ENCODE measurements around the gene BRD1. TPM values are rescaled to one million over a fixed set of nuclear protein-coding genes. Genes with fewer than 3 reads are reported as not detected.
"Not testable (repeated sequence)": the region's sequence is repeated elsewhere in the genome, so short reads cannot be mapped to it uniquely, and the experiment has no call there.

The BRD1 gene
- total RNA-seq, 1 experiment from 2014 or later: 28.2 TPM

- H3K4me1 ChIP-seq (replicated peaks): no peaks in the 10 kb centered on the region
- peaks cover 62% of the 10 kb centered on the region for H3K36me3 ChIP-seq
- no peak for DNase-seq (ENCODE audit: low read depth in 1 of 2, low spot score in 2 of 2)
- H3K9me3 ChIP-seq (replicated peaks): no peaks in the 10 kb centered on the region
- H3K4me3 ChIP-seq: no peak overlapping the region
- H3K27ac ChIP-seq: no peak overlapping the region
- H3K27me3 ChIP-seq (replicated peaks): no peaks in the 10 kb centered on the region
Measured at GRCh38 chr22:49784630-49784971, 43.1 kb downstream of the BRD1 start.

- H3K4me3 ChIP-seq: no peak overlapping the region
- H3K27me3 ChIP-seq (replicated peaks): no peaks in the 10 kb centered on the region
- H3K27ac ChIP-seq: no peak overlapping the region
- H3K36me3 ChIP-seq: peaks cover 62% of the 10 kb centered on the region
- no peak for DNase-seq (ENCODE audit: low read depth in 1 of 2, low spot score in 2 of 2)
- no peaks in the 10 kb centered on the region for H3K9me3 ChIP-seq (replicated peaks)
- no peaks in the 10 kb centered on the region for H3K4me1 ChIP-seq (replicated peaks)
Measured at GRCh38 chr22:49783926-49784629, 43.6 kb downstream of the BRD1 start.

- Histone ChIP-seq H3K9me3 (replicated peaks) (no peaks in the 10 kb centered on the region), H3K4me1 (replicated peaks) (no peaks in the 10 kb centered on the region), H3K27ac (no peak overlapping the region), H3K4me3 (no peak overlapping the region), H3K27me3 (replicated peaks) (no peaks in the 10 kb centered on the region), H3K36me3 (peaks cover 64% of the 10 kb centered on the region)
- no peak for DNase-seq (ENCODE audit: low read depth in 1 of 2, low spot score in 2 of 2)
Measured at GRCh38 chr22:49783036-49783746, 44.5 kb downstream of the BRD1 start.

- not testable (repeated sequence) for H3K27ac ChIP-seq; H3K4me1 ChIP-seq (replicated peaks); H3K27me3 ChIP-seq (replicated peaks); DNase-seq (ENCODE audit: low read depth in 1 of 2, low spot score in 2 of 2); H3K9me3 ChIP-seq (replicated peaks); H3K4me3 ChIP-seq
- H3K36me3 ChIP-seq: peaks cover 66% of the 10 kb centered on the region
Measured at GRCh38 chr22:49781886-49782285, 45.8 kb downstream of the BRD1 start.

- DNase-seq (ENCODE audit: low read depth in 1 of 2, low spot score in 2 of 2): no peak
- Histone ChIP-seq H3K9me3 (replicated peaks) (no peaks in the 10 kb centered on the region), H3K27me3 (replicated peaks) (no peaks in the 10 kb centered on the region), H3K27ac (no peak overlapping the region), H3K4me1 (replicated peaks) (no peaks in the 10 kb centered on the region), H3K36me3 (peaks cover 66% of the 10 kb centered on the region), H3K4me3 (no peak overlapping the region)
Measured at GRCh38 chr22:49781289-49781782, 46.3 kb downstream of the BRD1 start.

GRCh38 chr22:49780698-49781288 is 46.9 kb downstream of the BRD1 start:
- Histone ChIP-seq H3K4me1 (replicated peaks) (no peaks in the 10 kb centered on the region), H3K27ac (no peak overlapping the region), H3K4me3 (no peak overlapping the region), H3K36me3 (peaks cover 68% of the 10 kb centered on the region), H3K27me3 (replicated peaks) (no peaks in the 10 kb centered on the region), H3K9me3 (replicated peaks) (no peaks in the 10 kb centered on the region)
- no peak for DNase-seq (ENCODE audit: low read depth in 1 of 2, low spot score in 2 of 2)

GRCh38 chr22:49779853-49780697 is 47.6 kb downstream of the BRD1 start:
- Histone ChIP-seq H3K9me3 (replicated peaks) (no peaks in the 10 kb centered on the region), H3K36me3 (peaks cover 65% of the 10 kb centered on the region), H3K27ac (no peak overlapping the region), H3K4me3 (no peak overlapping the region), H3K27me3 (replicated peaks) (no peaks in the 10 kb centered on the region), H3K4me1 (replicated peaks) (no peaks in the 10 kb centered on the region)
- DNase-seq (ENCODE audit: low read depth in 1 of 2, low spot score in 2 of 2): no peak

- Histone ChIP-seq H3K9me3 (replicated peaks) (no peaks in the 10 kb centered on the region), H3K36me3 (peaks cover 65% of the 10 kb centered on the region), H3K27ac (no peak overlapping the region), H3K4me3 (no peak overlapping the region), H3K27me3 (replicated peaks) (no peaks in the 10 kb centered on the region), H3K4me1 (replicated peaks) (no peaks in the 10 kb centered on the region)
- no peak for DNase-seq (ENCODE audit: low read depth in 1 of 2, low spot score in 2 of 2)
Measured at GRCh38 chr22:49779211-49779610, 48.5 kb downstream of the BRD1 start.

- no peak overlapping the region for H3K27ac ChIP-seq
- no peaks in the 10 kb centered on the region for H3K4me1 ChIP-seq (replicated peaks)
- no peak overlapping the region for H3K4me3 ChIP-seq
- no peaks in the 10 kb centered on the region for H3K9me3 ChIP-seq (replicated peaks)
- DNase-seq (ENCODE audit: low read depth in 1 of 2, low spot score in 2 of 2): no peak
- H3K36me3 ChIP-seq: peaks cover 69% of the 10 kb centered on the region
- H3K27me3 ChIP-seq (replicated peaks): no peaks in the 10 kb centered on the region
Measured at GRCh38 chr22:49777569-49778249, 50.0 kb downstream of the BRD1 start.

GRCh38 chr22:49776891-49777290 is 50.8 kb downstream of the BRD1 start:
- Histone ChIP-seq H3K36me3 (peaks cover 77% of the 10 kb centered on the region), H3K27me3 (replicated peaks) (no peaks in the 10 kb centered on the region), H3K4me3 (no peak overlapping the region), H3K4me1 (replicated peaks) (no peaks in the 10 kb centered on the region), H3K27ac (no peak overlapping the region), H3K9me3 (replicated peaks) (no peaks in the 10 kb centered on the region)
- no peak for DNase-seq (ENCODE audit: low read depth in 1 of 2, low spot score in 2 of 2)

- H3K4me3 ChIP-seq: no peak overlapping the region
- H3K36me3 ChIP-seq: peaks cover 73% of the 10 kb centered on the region
- no peak for DNase-seq (ENCODE audit: low read depth in 1 of 2, low spot score in 2 of 2)
- no peaks in the 10 kb centered on the region for H3K9me3 ChIP-seq (replicated peaks)
- H3K4me1 ChIP-seq (replicated peaks): no peaks in the 10 kb centered on the region
- no peak overlapping the region for H3K27ac ChIP-seq
- H3K27me3 ChIP-seq (replicated peaks): no peaks in the 10 kb centered on the region
Measured at GRCh38 chr22:49775867-49776511, 51.7 kb downstream of the BRD1 start.

GRCh38 chr22:49775191-49775866 is 52.3 kb downstream of the BRD1 start:
- Histone ChIP-seq H3K9me3 (replicated peaks) (no peaks in the 10 kb centered on the region), H3K36me3 (peaks cover 73% of the 10 kb centered on the region), H3K4me3 (no peak overlapping the region), H3K27me3 (replicated peaks) (no peaks in the 10 kb centered on the region), H3K4me1 (replicated peaks) (no peaks in the 10 kb centered on the region), H3K27ac (no peak overlapping the region)
- DNase-seq (ENCODE audit: low read depth in 1 of 2, low spot score in 2 of 2): no peak
